Loucy (cell line): ENCODE data around the gene SMURF1.

Experiments
- EZH2phosphoT487 ChIP-seq: fragments of 200-600 bp; IDR thresholded peaks from 2 replicates; pipeline ENCODE4 v1.6.1; 2018; ENCODE audit warnings: antibody characterized with exemption, mild to moderate bottlenecking, moderate library complexity, borderline replicate concordance
- TF ChIP-seq, protein P1 (sequence below): fragments of 200-600 bp; sonication (generic); conservative IDR thresholded peaks from 2 replicates; pipeline ENCODE4 v1.5.1; 2014; ENCODE audit warnings: mild to moderate bottlenecking, antibody characterized with exemption, low read length

DNA sequence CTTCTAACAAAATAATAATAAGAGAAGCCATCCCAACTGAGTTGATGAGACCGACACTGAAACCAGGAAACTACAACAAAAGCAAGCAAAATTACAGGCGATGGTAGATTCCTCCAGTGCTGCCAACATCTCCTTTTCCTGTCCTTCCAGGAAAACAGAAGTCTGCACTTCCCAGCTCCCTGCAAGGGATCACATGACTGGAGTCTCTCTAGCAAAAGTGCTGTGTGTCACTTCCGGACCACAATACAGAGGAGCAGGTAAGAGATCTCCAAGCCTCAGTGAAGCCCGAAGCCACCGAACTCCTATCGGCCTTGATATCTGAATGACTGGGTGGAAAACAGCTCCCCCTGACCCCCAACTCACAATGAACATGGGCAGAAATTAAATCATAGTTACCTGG is 63.2 kb downstream of the SMURF1 start:
- TF ChIP-seq, protein P1, sequence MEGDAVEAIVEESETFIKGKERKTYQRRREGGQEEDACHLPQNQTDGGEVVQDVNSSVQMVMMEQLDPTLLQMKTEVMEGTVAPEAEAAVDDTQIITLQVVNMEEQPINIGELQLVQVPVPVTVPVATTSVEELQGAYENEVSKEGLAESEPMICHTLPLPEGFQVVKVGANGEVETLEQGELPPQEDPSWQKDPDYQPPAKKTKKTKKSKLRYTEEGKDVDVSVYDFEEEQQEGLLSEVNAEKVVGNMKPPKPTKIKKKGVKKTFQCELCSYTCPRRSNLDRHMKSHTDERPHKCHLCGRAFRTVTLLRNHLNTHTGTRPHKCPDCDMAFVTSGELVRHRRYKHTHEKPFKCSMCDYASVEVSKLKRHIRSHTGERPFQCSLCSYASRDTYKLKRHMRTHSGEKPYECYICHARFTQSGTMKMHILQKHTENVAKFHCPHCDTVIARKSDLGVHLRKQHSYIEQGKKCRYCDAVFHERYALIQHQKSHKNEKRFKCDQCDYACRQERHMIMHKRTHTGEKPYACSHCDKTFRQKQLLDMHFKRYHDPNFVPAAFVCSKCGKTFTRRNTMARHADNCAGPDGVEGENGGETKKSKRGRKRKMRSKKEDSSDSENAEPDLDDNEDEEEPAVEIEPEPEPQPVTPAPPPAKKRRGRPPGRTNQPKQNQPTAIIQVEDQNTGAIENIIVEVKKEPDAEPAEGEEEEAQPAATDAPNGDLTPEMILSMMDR: no peak
- TF ChIP-seq EZH2phosphoT487: no peak
